AG10803 (cell line): Measurements from ENCODE around the gene FGB.

Source experiments
- DNase-seq: peaks from one replicate; pipeline ENCODE4 v3.0.0; 2010; ENCODE audit warnings: low read depth
- H3K4me3 ChIP-seq: 2 replicates; pipeline ENCODE4 v1.5.1; 2011; ENCODE audit warnings: mild to moderate bottlenecking, low read length, control low read depth
- TF ChIP-seq, protein P1 (sequence below): conservative IDR thresholded peaks from 2 replicates; pipeline ENCODE4 v1.5.1; 2011; ENCODE audit warnings: mild to moderate bottlenecking, low read length, control low read depth, inconsistent platforms

Gene FGB

DNA sequence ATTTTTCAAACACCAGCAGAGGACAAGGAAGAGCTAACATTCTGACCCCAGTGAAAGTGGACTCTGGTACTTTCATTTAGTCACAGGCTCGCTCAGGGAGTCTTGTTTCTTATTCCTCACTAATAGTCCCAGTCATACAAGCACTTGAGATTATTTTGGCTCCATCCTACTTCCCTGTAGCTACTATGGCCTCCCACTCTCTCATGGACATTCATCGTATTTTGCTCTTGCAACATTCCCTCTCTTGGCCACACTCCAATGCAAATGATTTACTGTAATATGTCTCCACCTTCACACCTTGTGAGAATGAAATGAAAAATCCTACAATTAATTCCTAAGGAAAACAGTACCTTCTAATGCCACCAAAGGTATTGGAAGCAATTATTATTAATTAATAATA is 33.9 kb upstream of the FGB start:
- no peak for DNase-seq
- TF ChIP-seq, protein P1, sequence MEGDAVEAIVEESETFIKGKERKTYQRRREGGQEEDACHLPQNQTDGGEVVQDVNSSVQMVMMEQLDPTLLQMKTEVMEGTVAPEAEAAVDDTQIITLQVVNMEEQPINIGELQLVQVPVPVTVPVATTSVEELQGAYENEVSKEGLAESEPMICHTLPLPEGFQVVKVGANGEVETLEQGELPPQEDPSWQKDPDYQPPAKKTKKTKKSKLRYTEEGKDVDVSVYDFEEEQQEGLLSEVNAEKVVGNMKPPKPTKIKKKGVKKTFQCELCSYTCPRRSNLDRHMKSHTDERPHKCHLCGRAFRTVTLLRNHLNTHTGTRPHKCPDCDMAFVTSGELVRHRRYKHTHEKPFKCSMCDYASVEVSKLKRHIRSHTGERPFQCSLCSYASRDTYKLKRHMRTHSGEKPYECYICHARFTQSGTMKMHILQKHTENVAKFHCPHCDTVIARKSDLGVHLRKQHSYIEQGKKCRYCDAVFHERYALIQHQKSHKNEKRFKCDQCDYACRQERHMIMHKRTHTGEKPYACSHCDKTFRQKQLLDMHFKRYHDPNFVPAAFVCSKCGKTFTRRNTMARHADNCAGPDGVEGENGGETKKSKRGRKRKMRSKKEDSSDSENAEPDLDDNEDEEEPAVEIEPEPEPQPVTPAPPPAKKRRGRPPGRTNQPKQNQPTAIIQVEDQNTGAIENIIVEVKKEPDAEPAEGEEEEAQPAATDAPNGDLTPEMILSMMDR: no peak
- H3K4me3 ChIP-seq: no peak overlapping the region

DNA sequence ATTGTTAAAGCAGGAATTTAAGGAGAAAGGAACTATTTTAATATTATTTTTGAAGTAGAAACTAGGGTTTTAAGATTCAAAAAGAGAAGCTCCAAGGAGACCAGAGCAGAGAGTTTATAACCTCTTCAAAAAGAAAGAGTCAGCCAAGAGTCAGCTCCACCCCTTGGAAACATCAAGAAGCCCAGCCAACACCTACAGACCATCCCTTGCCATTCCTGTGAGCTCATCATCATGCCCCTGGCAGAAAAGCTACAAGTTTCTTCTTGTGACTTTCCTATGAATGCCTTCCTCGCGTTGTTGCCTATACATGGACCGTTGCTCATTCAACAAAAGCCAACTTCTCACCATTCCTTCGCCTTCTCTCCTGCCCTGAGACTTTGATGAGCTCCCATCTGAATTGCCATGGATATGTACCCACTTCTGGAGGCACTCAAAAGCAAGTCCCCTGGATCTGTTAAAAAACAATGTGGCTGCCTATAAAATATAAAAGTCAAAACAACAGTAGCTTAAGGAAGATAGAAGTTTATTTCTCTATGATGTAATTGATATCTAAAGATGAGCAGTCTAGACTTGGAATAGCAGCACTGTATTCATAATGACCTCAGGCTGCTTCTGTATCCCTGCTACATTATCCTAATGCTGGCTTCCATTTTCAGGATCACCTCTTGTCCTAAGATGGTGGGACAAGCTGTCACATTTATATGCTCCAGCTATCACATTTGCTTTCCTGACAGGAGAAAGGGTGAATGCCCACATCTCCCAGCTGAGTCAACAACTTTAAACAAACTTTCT is 32.9 kb upstream of the FGB start:
- H3K4me3 ChIP-seq: no peak overlapping the region
- DNase-seq: no peak
- TF ChIP-seq, protein P1: no peak

DNA sequence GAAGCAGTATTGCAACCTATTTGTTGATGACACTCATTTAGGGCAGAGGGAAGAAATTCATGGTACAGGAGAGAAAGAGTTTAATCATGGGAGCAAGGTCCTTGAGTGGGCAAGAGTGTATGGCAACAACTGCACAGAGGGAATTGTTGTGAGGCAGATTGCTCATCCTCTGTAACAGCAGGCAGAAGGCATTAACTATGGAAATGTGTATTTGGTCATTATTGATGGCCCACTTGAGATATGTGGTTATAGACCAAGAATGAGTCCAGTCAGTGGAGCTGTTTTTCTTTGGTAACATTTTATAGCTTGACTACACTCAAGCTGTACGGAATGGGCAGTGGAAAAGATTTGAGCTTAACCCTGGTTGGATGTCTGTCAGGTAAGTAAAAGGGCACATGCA is 28.5 kb upstream of the FGB start:
- TF ChIP-seq, protein P1: no peak
- no peak overlapping the region for H3K4me3 ChIP-seq
- no peak for DNase-seq

DNA sequence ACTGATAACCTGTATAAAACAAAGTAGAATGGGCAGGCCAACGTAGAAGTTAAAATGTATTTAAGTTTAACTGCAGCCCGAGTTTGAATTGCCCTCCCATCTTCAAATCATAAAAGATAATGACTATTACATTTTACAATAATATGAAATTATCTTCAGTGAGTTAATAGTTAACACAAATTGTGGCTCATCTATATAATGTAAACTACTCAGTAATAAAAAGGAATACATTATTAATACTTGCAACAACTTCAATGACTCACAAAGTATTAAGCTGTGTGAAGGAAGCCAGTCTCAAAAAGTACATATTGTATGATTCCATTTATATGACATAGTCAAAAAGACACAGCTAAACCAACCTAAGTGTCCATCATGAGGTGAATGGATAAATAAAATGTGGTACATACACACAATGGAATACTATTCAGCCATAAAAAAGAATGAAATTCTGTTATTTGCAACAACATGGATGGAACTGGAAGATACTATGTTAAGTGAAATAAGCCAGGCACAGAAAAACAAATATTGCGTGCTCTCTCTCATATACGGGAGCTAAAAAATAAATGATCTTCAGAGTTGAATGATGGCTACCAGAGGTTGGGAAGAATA is 20.4 kb upstream of the FGB start:
- TF ChIP-seq, protein P1: no peak
- no peak for DNase-seq
- H3K4me3 ChIP-seq: no peak overlapping the region

DNA sequence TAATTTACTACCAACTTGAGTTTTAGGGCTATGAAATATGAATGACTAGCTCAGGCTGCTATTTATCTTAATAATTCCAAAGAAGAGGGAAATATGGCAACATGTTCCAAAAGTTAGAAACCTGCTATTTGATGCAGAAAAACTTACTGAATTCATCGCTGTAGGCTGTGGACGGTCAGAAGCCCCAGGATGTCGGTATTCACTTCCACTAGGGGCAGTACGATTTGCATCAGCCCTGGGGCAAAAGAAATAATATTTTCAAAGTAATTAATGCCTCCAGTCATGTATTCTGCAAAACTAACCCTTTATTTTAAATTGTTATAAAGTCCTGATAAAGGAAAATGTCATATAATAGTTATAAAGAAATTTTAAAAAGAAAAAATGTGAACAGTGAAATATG is 17.1 kb upstream of the FGB start:
- no peak overlapping the region for H3K4me3 ChIP-seq
- no peak for DNase-seq
- TF ChIP-seq, protein P1: no peak

DNA sequence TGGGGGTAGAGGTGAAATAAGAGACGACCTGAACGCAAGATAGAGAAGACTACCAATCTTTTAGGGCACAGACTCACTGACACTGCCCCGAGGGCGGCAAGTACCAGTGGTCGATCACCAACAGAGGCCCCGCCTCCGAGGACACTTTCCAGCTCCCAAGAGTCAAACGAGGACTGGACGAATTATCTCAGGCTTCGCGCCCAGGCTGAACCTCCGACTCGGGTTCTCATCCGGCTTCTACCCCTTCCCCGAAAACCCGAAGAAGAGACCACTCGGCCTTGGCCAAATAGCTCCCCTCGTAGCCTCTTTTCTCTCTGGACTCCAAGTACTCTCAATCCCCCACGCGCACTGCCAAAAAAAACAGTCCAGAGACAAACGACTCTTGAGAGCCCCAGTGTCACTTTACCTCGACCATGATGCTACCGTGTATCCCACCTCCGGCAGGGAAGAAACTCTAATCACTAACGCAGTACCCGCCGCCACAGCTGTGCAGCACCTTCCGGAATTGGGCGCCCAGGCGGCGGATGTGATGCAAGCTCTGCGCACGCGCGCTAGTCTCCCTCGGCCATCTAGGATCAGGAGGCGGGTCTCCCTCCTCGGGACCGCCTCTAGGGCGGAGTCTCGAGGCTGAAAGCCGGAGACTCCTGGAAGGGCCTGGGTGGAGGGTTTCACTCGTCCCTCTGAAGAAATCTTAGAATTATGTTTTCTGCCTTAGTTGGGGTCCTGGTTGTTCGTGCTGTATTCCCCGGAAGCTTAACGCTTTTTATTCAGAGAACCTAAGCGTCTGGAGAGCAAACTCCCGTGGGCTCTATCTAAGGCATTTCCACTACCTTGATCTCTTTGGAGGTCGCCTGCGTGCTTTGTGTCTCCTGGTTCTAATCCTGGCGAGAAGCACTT is 12.7 kb upstream of the FGB start, which contains the start of gene PLRG1:
Gene PLRG1, minus strand, starts transcription at position 507 of the 897 bp plus-strand sequence. Its CDS starts 92 bp downstream, at position 415.
- DNase-seq: peak; percentile 90
- H3K4me3 ChIP-seq: peak within 1 kb of the TSS; percentile 81
- TF ChIP-seq, protein P1: no peak
